ENCODE results near the gene MYH14. TPM values are rescaled to one million over a fixed set of nuclear protein-coding genes. Genes with fewer than 3 reads are reported as not detected.
"Not testable (repeated sequence)": the region's sequence is repeated elsewhere in the genome, so short reads cannot be mapped to it uniquely, and the experiment has no call there.

MYH14 gene
- total and polyA plus RNA-seq, 12 donors, result 0.22 to 8.5 (median 3.1) TPM

- H3K4me3 ChIP-seq, result peak overlapping the region in 2 of 4 donors; percentile 5 to 49
- WGBS, 4 donors, result 10 to 30% (median 18%) methylated on average over 20 to 54 of the region's 54 CpGs
- peaks cover 4 to 7% of the 10 kb centered on the region in 2 donors for H3K4me1 ChIP-seq (replicated peaks in 1 of 2)
- intact Hi-C loops (cut with DNase I), result no loop called here
- peaks cover 6% of the 10 kb centered on the region for H3K27me3 ChIP-seq
- H3K36me3 ChIP-seq (replicated peaks in 1 of 2), result no peaks in the 10 kb centered on the region
- DNase-seq, result peak; percentile 40 to 86 (median 74)
- peak; percentile 35 to 65 for TF ChIP-seq POLR2A (IDR thresholded peaks at IDR 0.05)
- TF ChIP-seq CTCF (IDR thresholded peaks at IDR 0.05), result no peak
- peak overlapping the region in 2 of 5 donors; percentile 65 to 75 for H3K27ac ChIP-seq
- no peaks in the 10 kb centered on the region for H3K9me3 ChIP-seq (replicated peaks in 1 of 3)
These were observed 130.6 kb downstream of the MYH14 start for GRCh38 chr19:50333737-50334617.

- Histone ChIP-seq H3K4me3 (no peak overlapping the region), H3K4me1 (replicated peaks in 1 of 2) (peaks cover 4 to 7% of the 10 kb centered on the region in 2 donors), H3K36me3 (replicated peaks in 1 of 2) (no peaks in the 10 kb centered on the region), H3K27me3 (peaks cover 6% of the 10 kb centered on the region), H3K27ac (no peak overlapping the region), H3K9me3 (replicated peaks in 1 of 3) (no peaks in the 10 kb centered on the region)
- DNase-seq, result no peak
- no peak for TF ChIP-seq POLR2A (IDR thresholded peaks at IDR 0.05)
- no peak for TF ChIP-seq CTCF (IDR thresholded peaks at IDR 0.05)
- WGBS, 4 donors, result 89 to 96% (median 94%) methylated on average over 9 to 12 of the region's 12 CpGs
- intact Hi-C loops (cut with DNase I), result no loop called here
These were observed 131.5 kb downstream of the MYH14 start for GRCh38 chr19:50334741-50335421.

GRCh38 chr19:50337031-50337430 is 133.6 kb downstream of the MYH14 start:
- WGBS, 4 donors, result 72 to 80% (median 75%) methylated on average over 5 to 6 of the region's 6 CpGs
- intact Hi-C loops (cut with DNase I); H3K4me3 ChIP-seq; H3K27ac ChIP-seq; H3K36me3 ChIP-seq (replicated peaks in 1 of 2); H3K27me3 ChIP-seq; H3K9me3 ChIP-seq (replicated peaks in 1 of 3); H3K4me1 ChIP-seq (replicated peaks in 1 of 2); DNase-seq: not testable (repeated sequence)

- intact Hi-C loops (cut with DNase I), result no loop called here
- Histone ChIP-seq H3K4me1 (replicated peaks in 1 of 2) (no peaks in the 10 kb centered on the region), H3K9me3 (replicated peaks in 1 of 3) (no peaks in the 10 kb centered on the region), H3K36me3 (replicated peaks in 1 of 2) (no peaks in the 10 kb centered on the region), H3K27me3 (no peaks in the 10 kb centered on the region), H3K27ac (no peak overlapping the region), H3K4me3 (no peak overlapping the region)
- DNase-seq, result no peak
- no peak for TF ChIP-seq CTCF (IDR thresholded peaks at IDR 0.05)
These were observed 136.9 kb downstream of the MYH14 start for GRCh38 chr19:50340331-50340730.
